ENCODE data around the gene MDFI. TPM values are rescaled to one million over a fixed set of nuclear protein-coding genes. Genes with fewer than 3 reads are reported as not detected.

MDFI gene
- total RNA-seq = 1 to 10 TPM in 5 of 6 donors, under 1 TPM in 1; 0.46 to 7.4 (median 1.8) TPM
- polyA plus RNA-seq = 1 to 10 TPM; 2.0 to 5.6 TPM

- H3K27me3 ChIP-seq = peaks cover 0 to 14% (median 0%) of the 10 kb centered on the region in 4 donors
- TF ChIP-seq CTCF (IDR thresholded peaks at IDR 0.05) = no peak
- H3K4me3 ChIP-seq = peak within 1 kb of the TSS in 3 of 4 donors; percentile 23 to 44 (median 29)
- DNase-seq (no peak), ATAC-seq (peak in 3 of 4 donors; percentile 6 to 21 (median 8)), FAIRE-seq (no peak)
- peak within 1 kb of the TSS in 1 of 4 donors; percentile 36 for H3K27ac ChIP-seq
- intact Hi-C loops (cut with DNase I) = no loop called here
- H3K9me3 ChIP-seq = no peaks in the 10 kb centered on the region
- H3K4me1 ChIP-seq = peaks cover 3 to 5% (median 5%) of the 10 kb centered on the region in 3 donors
- H3K36me3 ChIP-seq = no peaks in the 10 kb centered on the region
- WGBS, 2 donors = 3 to 4% methylated on average over 70 to 86 of the region's 86 CpGs
These were observed at the start of gene MDFI for GRCh38 chr6:41638002-41638934. TSS of gene MDFI (plus strand) at chr6:41638468. CDS start at chr6:41638750, 282 bp downstream.

- no peaks in the 10 kb centered on the region for H3K27me3 ChIP-seq
- no peak for FAIRE-seq
- intact Hi-C loops (cut with DNase I) = loop anchor here in 1 of 3 donors (5.0 kb wide), 1 partner anchor 222 kb away; no protein-coding TSS in a partner anchor
- no peak for ATAC-seq
- H3K27ac ChIP-seq = no peak overlapping the region
- TF ChIP-seq CTCF (IDR thresholded peaks at IDR 0.05) = no peak
- H3K4me3 ChIP-seq = no peak overlapping the region
- WGBS, 2 donors = 83 to 96% methylated on average over 4 of the region's 4 CpGs
- DNase-seq = no peak
- peaks cover 0 to 27% (median 11%) of the 10 kb centered on the region in 3 donors for H3K36me3 ChIP-seq
- peaks cover 0 to under 1% (median 0%) of the 10 kb centered on the region in 3 donors for H3K4me1 ChIP-seq
- no peaks in the 10 kb centered on the region for H3K9me3 ChIP-seq
These were observed 49.0 kb upstream of the MDFI start for GRCh38 chr6:41589223-41589622.

- WGBS, 2 donors = 89 to 90% methylated on average over 39 of the region's 39 CpGs
- Histone ChIP-seq H3K4me3 (no peak overlapping the region), H3K27me3 (no peaks in the 10 kb centered on the region), H3K27ac (no peak overlapping the region), H3K4me1 (no peaks in the 10 kb centered on the region), H3K36me3 (peaks cover 0 to 32% (median 11%) of the 10 kb centered on the region in 3 donors), H3K9me3 (no peaks in the 10 kb centered on the region)
- DNase-seq (peak in 1 of 6 donors; percentile 72), FAIRE-seq (no peak), ATAC-seq (no peak)
- TF ChIP-seq CTCF (IDR thresholded peaks at IDR 0.05) = no peak
- intact Hi-C loops (cut with DNase I) = loop anchor here in 2 of 3 donors (5.0 kb wide), 3 partner anchors 128 to 223 kb away; no protein-coding TSS in a partner anchor
These were observed 48.3 kb upstream of the MDFI start for GRCh38 chr6:41589636-41590622.

GRCh38 chr6:41591122-41591521, 47.1 kb upstream of the MDFI start:
- WGBS, 2 donors = 80 to 83% methylated on average over 6 of the region's 6 CpGs
- DNase-seq (peak in 2 of 6 donors; percentile 41 to 48), ATAC-seq (peak in 2 of 4 donors; percentile 7 to 24), FAIRE-seq (no peak)
- TF ChIP-seq CTCF (IDR thresholded peaks at IDR 0.05) = no peak
- Histone ChIP-seq H3K4me1 (no peaks in the 10 kb centered on the region), H3K27ac (no peak overlapping the region), H3K4me3 (no peak overlapping the region), H3K27me3 (no peaks in the 10 kb centered on the region), H3K9me3 (no peaks in the 10 kb centered on the region), H3K36me3 (peaks cover 0 to 36% (median 11%) of the 10 kb centered on the region in 3 donors)
- intact Hi-C loops (cut with DNase I) = loop anchor here in 1 of 3 donors (5.0 kb wide), 2 partner anchors 129 to 219 kb away; no protein-coding TSS in a partner anchor
